HAP-1 (cell line): Measurements from ENCODE around the gene PMEPA1.

Experiments
- DNase-seq, 2 experiments: peaks; one replicate each; pipeline ENCODE4 v3.0.0-alpha.2; 2016 to 2020; ENCODE audit warnings: low spot score in 2 of 2
- H3K27me3 ChIP-seq: fragments of 250-450 bp; sonication (Bioruptor Pico); 2 replicates; pipeline ENCODE4 v1.5.1; 2020; ENCODE audit warnings: low read depth, mild to moderate bottlenecking, moderate library complexity
- H3K36me3 ChIP-seq: fragments of 250-450 bp; sonication (Bioruptor Pico); replicated peaks from 2 replicates; pipeline ENCODE4 v1.5.1; 2020; ENCODE audit warnings: mild to moderate bottlenecking
- H3K4me1 ChIP-seq: fragments of 250-450 bp; sonication (Bioruptor Pico); 2 replicates; pipeline ENCODE4 v1.5.1; 2020; ENCODE audit warnings: mild to moderate bottlenecking
- H3K4me3 ChIP-seq: fragments of 250-450 bp; sonication (Bioruptor Pico); 2 replicates; pipeline ENCODE4 v1.5.1; 2020; ENCODE audit warnings: mild to moderate bottlenecking, moderate library complexity
- H3K9me3 ChIP-seq: fragments of 250-450 bp; sonication (Bioruptor Pico); 2 replicates; pipeline ENCODE4 v1.5.1; 2020; ENCODE audit warnings: mild to moderate bottlenecking, moderate library complexity
- in situ Hi-C: fragments of 300-500 bp; cut with MboI; formaldehyde crosslinking; loops from 3 replicates; pipeline ENCODE4 v1.14.3; 2020; ENCODE audit warnings: low sequenced_read_pairs, inconsistent platforms, mixed read lengths

The PMEPA1 gene

GRCh38 chr20:57690525-57690924 is 19.3 kb downstream of the PMEPA1 start:
- Histone ChIP-seq H3K36me3 (no peaks in the 10 kb centered on the region), H3K27me3 (no peaks in the 10 kb centered on the region), H3K4me3 (no peak overlapping the region), H3K9me3 (no peaks in the 10 kb centered on the region), H3K4me1 (no peaks in the 10 kb centered on the region)
- DNase-seq, result no peak
- in situ Hi-C loops, result no loop called here

DNA sequence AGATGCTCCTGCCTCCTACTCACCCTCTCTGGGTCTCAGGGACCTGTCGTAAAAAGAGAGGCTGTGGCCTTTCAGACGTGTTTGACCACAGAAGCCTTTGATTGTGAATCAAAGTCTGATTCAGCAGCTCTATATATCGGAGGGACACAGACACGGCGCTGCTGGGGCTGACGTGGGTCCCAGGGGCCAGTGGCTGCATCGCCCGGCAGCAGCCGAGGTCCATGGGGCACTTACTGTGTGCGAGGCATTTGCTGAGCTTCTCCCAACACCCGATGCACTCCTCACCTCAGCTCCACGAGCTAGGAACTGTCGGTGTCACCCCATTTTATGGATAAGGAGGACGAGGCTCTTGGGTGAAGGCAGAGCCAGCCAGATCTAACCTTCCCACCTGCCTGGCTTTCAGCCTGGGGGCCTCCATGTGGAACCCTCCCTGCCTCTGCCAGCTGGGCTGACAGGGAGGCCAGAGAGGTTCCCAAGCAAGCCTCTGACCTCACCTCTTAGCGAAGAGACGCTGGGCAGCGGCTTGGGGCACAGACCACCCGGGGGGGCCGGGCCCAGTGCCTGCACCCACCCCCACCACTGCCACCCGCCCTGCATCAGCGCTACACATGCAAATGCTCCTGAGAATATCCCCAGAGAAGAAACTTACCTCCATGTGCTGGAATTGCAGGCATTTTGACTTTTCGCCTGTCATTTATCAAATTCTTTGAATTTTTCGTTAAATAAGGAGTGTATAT is 19.9 kb downstream of the PMEPA1 start:
- in situ Hi-C loops, result no loop called here

DNA sequence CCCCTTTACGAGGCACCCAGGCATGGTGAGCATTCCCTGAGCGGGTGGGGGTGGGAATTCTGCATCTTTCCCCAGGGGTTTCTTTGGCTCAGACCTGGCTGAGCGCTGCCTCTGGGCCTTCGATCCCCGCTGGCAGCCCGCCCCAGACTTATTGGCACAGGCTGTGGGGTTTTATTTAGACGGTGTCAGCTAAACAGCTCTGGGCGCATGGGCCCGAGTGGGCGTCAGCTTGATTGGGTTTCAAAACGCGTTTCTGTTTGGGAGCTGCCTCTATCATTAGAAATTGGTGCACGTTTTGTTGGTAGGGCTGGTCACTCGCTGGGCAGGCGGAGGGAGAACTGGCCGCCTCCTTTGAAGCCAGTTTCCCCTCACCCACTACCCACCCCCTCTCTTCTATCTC is 21.0 kb downstream of the PMEPA1 start:
- in situ Hi-C loops, result no loop called here
- no peak for DNase-seq
- H3K27me3 ChIP-seq, result no peaks in the 10 kb centered on the region
- H3K4me3 ChIP-seq, result no peak overlapping the region
- H3K9me3 ChIP-seq, result no peaks in the 10 kb centered on the region
- no peaks in the 10 kb centered on the region for H3K36me3 ChIP-seq
- H3K4me1 ChIP-seq, result no peaks in the 10 kb centered on the region

More for the DNA sequence above, 19.9 kb downstream of the PMEPA1 start:
- DNase-seq, result no peak
- Histone ChIP-seq H3K9me3 (no peaks in the 10 kb centered on the region), H3K4me3 (no peak overlapping the region), H3K4me1 (no peaks in the 10 kb centered on the region), H3K27me3 (no peaks in the 10 kb centered on the region), H3K36me3 (no peaks in the 10 kb centered on the region)

DNA sequence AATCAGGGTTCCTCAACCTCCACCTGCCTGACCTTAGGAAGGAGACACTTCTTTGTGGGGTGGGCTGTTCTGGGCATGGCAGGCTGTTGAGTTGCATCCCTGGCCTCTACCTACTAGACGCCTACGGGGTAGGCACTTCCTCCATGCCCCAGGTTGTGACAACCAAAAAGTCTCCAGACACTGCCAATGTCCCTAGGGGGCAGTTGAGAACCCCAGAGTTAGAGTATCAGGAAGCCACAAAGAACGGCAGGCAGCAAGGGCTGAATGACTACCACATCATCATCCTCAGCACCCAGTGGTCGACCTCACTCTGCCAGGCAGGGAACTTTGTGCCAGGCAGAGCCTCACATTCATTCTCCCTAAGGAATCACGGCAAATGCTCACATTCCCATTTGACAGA is 21.5 kb downstream of the PMEPA1 start:
- in situ Hi-C loops, result no loop called here
- DNase-seq, result no peak
- no peak overlapping the region for H3K4me3 ChIP-seq
- no peaks in the 10 kb centered on the region for H3K4me1 ChIP-seq
- H3K9me3 ChIP-seq, result no peaks in the 10 kb centered on the region
- H3K27me3 ChIP-seq, result no peaks in the 10 kb centered on the region
- no peaks in the 10 kb centered on the region for H3K36me3 ChIP-seq

DNA sequence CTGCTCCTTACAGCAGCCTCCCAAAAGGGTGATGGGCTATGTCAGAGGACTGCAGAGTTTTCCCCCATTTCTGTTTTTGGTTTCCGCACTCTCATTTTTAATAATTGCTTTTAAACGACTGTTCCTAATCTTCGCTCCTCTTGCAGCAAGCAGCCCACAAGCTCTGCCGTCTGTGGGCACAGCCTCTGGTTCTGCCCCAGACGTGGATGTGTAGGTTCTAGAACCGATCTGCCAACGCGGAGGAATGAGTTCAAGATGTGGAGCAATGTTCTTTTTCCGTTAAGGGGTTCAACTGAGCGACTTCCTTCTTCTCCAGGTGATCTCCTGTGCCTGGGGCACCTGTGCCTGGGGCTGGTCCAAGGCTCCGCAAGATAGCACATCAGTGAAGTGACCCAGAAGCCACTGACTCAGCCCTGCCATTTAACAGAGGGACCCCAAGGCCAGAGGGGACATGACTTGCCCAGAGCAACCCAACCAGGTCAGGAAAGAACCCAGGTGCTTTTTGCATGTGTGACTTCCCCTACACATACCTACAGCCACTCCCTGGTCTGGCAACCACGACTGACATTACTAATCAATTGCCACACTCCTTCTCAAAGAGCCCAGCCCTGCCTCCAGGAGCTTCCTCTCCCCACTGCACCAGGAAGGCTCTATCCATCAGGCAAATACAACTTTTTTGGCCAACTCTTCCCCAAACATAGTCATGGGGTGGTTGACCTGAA is 22.7 kb downstream of the PMEPA1 start:
- no peaks in the 10 kb centered on the region for H3K27me3 ChIP-seq
- DNase-seq, result no peak
- in situ Hi-C loops, result no loop called here
- no peaks in the 10 kb centered on the region for H3K9me3 ChIP-seq
- H3K36me3 ChIP-seq, result no peaks in the 10 kb centered on the region
- no peak overlapping the region for H3K4me3 ChIP-seq
- no peaks in the 10 kb centered on the region for H3K4me1 ChIP-seq

DNA sequence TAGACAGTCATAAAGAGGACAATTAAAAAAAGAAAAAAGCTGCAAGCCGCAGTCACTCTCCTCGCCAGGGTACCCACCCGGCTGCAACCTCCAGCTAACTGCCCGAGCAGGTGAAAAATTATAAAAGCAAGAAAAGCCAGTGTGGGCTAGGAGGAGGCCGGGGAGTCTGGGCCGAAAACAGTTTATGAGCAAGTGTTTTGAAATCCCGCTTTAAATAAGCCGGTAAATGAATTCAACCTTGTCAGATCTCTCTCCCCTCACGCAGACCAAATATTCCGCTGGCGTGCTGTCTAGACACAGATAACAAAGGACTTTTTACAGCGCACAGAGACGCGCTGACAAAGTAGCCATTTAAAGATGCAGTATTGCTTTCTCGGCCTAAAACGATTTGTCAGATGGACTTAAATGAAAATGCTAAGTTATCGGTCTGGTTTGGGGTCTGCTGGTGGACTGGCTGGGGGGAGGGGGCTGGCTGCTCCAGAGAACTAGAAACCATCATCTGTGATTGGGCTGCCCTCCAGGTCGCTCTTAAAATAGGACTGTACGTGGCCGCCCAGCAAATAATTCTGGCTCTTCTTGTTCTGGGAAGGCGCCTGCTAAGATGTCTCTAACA is 24.6 kb downstream of the PMEPA1 start:
- DNase-seq, result no peak
- H3K4me3 ChIP-seq, result no peak overlapping the region
- no peaks in the 10 kb centered on the region for H3K36me3 ChIP-seq
- H3K4me1 ChIP-seq, result no peaks in the 10 kb centered on the region
- in situ Hi-C loops, result no loop called here
- no peaks in the 10 kb centered on the region for H3K27me3 ChIP-seq
- H3K9me3 ChIP-seq, result no peaks in the 10 kb centered on the region

- Histone ChIP-seq H3K4me3 (no peak overlapping the region), H3K4me1 (no peaks in the 10 kb centered on the region), H3K36me3 (no peaks in the 10 kb centered on the region), H3K9me3 (no peaks in the 10 kb centered on the region), H3K27me3 (no peaks in the 10 kb centered on the region)
- DNase-seq, result no peak
- in situ Hi-C loops, result no loop called here
These were observed 25.0 kb downstream of the PMEPA1 start for GRCh38 chr20:57684808-57685140.

DNA sequence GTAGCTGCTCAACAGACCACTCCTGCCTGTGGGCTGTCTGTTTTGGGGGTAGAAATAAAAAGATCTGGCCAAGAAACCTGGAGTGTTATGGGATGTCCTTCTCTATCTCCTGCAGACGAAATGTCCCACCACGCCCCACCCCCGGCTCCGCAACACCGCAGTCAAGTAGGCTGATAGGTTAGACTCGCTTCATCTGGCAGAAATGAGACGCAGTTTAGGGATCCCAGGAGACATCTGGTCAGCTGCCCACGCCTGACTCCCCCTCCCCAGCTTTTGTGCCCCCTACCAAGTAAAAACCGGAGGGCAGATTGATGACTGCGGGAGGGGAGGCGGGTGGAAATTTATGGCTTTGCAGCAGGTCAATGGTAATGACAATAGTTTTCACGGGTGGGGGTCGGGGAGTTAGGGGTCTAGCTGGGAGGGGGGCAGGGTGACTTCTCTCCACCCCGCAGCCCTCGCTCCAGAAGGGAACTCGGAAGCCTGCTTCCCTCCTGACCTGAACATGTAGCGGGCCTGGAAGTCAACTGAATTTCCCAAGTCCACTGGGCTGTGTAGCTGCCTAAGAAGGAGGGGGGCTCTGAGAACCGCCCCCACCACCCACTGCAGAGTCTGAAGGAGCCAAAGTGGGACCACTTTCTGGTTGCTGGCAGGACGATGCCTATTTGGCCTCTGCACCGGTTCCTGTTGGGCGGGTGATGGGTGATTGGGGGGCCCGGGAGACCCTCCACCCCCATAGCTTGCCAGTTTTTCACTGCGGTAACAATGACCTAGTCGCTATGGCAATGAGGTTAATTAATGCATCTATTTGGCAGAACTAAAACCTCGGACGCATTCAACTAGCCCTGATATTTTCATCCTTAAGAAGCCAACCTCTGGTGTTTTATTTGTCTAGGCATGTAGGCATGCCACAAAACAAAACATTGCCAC is 25.7 kb downstream of the PMEPA1 start:
- no peaks in the 10 kb centered on the region for H3K27me3 ChIP-seq
- no peaks in the 10 kb centered on the region for H3K36me3 ChIP-seq
- no peak for DNase-seq
- no peaks in the 10 kb centered on the region for H3K9me3 ChIP-seq
- in situ Hi-C loops, result no loop called here
- H3K4me3 ChIP-seq, result no peak overlapping the region
- no peaks in the 10 kb centered on the region for H3K4me1 ChIP-seq

DNA sequence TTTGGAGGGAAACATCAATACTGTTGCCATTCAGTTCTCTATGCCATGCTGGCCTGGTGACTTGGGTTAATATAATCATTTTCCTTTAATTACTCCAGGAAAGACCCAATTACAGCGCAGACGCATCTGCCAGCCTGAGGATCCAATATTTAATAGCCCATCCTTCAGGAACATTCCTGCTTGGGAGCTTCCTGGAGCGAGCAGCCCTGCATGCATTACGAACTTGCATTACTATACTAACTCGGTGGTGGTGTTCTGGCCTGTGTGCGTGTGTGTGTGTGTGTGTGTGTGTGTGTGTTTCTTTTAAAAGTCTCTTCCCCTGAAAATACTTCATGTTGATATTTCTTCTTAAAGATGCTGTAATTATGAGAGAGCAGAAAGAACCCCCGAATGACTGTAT is 26.5 kb downstream of the PMEPA1 start:
- H3K36me3 ChIP-seq, result no peaks in the 10 kb centered on the region
- no peaks in the 10 kb centered on the region for H3K27me3 ChIP-seq
- H3K4me1 ChIP-seq, result no peaks in the 10 kb centered on the region
- no peaks in the 10 kb centered on the region for H3K9me3 ChIP-seq
- no peak overlapping the region for H3K4me3 ChIP-seq
- in situ Hi-C loops, result no loop called here
- DNase-seq, result no peak

DNA sequence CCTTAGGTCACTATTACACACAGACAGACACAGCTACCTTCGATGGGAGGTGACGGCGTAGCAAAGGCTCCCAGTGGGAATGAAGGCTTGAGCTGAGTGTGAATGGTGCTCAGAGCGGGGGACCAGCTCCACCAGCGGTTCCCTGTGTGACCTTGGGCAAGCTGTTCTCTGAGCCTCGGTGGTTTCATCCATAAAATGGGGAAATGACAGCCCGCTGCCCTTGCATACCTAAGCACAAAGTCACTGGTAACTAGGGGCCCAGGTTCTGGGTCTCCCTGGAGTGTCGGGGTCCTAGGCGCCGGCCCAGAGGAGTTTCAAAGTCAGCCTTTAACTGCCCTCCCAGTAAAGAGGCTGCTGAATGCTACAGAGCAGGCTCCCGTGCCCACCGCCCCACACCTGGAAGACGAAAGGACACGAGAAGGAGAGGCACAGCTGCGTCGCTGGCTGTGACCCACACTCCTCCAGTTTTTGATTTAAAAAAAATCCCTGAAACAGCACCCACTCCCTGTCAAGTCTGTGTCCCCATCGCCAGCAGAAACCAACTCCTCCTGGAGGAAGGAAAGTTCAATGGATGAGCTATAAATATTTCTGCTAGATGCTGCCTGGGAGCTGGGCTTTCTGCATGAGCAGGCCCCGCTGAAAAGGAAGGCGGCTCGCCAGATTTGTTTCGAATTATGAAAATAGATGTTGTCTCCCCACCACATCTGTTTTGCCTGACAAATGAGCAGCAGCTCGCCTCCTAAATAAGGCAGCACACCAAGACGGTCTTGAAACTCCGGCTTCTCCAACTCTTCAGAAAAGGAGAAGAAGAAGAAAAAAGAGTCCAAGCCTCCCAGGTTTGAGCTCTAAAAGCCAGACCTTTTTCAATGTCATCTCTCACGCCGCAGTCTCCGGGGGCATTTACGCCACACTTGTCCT is 27.4 kb downstream of the PMEPA1 start:
- Histone ChIP-seq H3K4me3 (no peak overlapping the region), H3K27me3 (no peaks in the 10 kb centered on the region), H3K36me3 (no peaks in the 10 kb centered on the region), H3K4me1 (no peaks in the 10 kb centered on the region), H3K9me3 (no peaks in the 10 kb centered on the region)
- DNase-seq, result no peak
- in situ Hi-C loops, result no loop called here

- no peaks in the 10 kb centered on the region for H3K9me3 ChIP-seq
- in situ Hi-C loops, result no loop called here
- no peaks in the 10 kb centered on the region for H3K4me1 ChIP-seq
- DNase-seq, result no peak
- H3K36me3 ChIP-seq, result no peaks in the 10 kb centered on the region
- H3K4me3 ChIP-seq, result no peak overlapping the region
- no peaks in the 10 kb centered on the region for H3K27me3 ChIP-seq
These were observed 28.6 kb downstream of the PMEPA1 start for GRCh38 chr20:57680934-57681914.

GRCh38 chr20:57680131-57680716 is 29.6 kb downstream of the PMEPA1 start:
- H3K4me3 ChIP-seq, result no peak overlapping the region
- H3K36me3 ChIP-seq, result no peaks in the 10 kb centered on the region
- no peak for DNase-seq
- no peaks in the 10 kb centered on the region for H3K9me3 ChIP-seq
- H3K4me1 ChIP-seq, result no peaks in the 10 kb centered on the region
- in situ Hi-C loops, result no loop called here
- H3K27me3 ChIP-seq, result no peaks in the 10 kb centered on the region
